Nephron progenitor cell (in vitro differentiated cells): ENCODE results near the gene VWDE.
A peak's percentile ranks its signal among the peaks of the same experiment; 100 is the strongest.
"Not testable (repeated sequence)": the region's sequence is repeated elsewhere in the genome, so short reads cannot be mapped to it uniquely, and the experiment has no call there.

Source experiments
- DNase-seq: peaks from one replicate; pipeline ENCODE4 v3.0.0; 2021
- H3K27ac Mint-ChIP-seq: 2 replicates; pipeline ENCODE4 v1.8.0; 2021; ENCODE audit warnings: mild to moderate bottlenecking, moderate library complexity, mixed read lengths
- H3K27me3 Mint-ChIP-seq: 2 replicates; pipeline ENCODE4 v1.8.0; 2021; ENCODE audit warnings: mild to moderate bottlenecking, low read depth, mixed read lengths; ENCODE audit not compliant: poor library complexity
- H3K36me3 Mint-ChIP-seq: 2 replicates; pipeline ENCODE4 v1.8.0; 2021; ENCODE audit warnings: low read depth, mixed read lengths
- H3K4me1 Mint-ChIP-seq: 2 replicates; pipeline ENCODE4 v1.8.0; 2021; ENCODE audit warnings: mixed read lengths
- H3K4me3 Mint-ChIP-seq: 2 replicates; pipeline ENCODE4 v1.8.0; 2021; ENCODE audit warnings: mild to moderate bottlenecking, moderate library complexity, mixed read lengths
- H3K9me3 Mint-ChIP-seq: 2 replicates; pipeline ENCODE4 v1.8.0; 2021; ENCODE audit warnings: mild to moderate bottlenecking, moderate library complexity, mixed read lengths
- CTCF ChIP-seq: fragments of 200-600 bp; sonication (generic); IDR thresholded peaks from 2 replicates; pipeline ENCODE4 v1.5.0; 2021; ENCODE audit warnings: antibody characterized with exemption

Gene VWDE

GRCh38 chr7:12409097-12409711, 5.5 kb upstream of the VWDE start:
- H3K4me1 Mint-ChIP-seq = peaks cover 4% of the 10 kb centered on the region
- H3K27ac Mint-ChIP-seq = peak overlapping the region; percentile 6
- peaks cover 10% of the 10 kb centered on the region for H3K9me3 Mint-ChIP-seq
- no peak for TF ChIP-seq CTCF
- no peak overlapping the region for H3K4me3 Mint-ChIP-seq
- peaks cover 7% of the 10 kb centered on the region for H3K27me3 Mint-ChIP-seq
- DNase-seq = no peak
- no peaks in the 10 kb centered on the region for H3K36me3 Mint-ChIP-seq

GRCh38 chr7:12407652-12408051, 4.0 kb upstream of the VWDE start:
- DNase-seq, H3K27ac Mint-ChIP-seq, H3K36me3 Mint-ChIP-seq, H3K4me3 Mint-ChIP-seq, H3K9me3 Mint-ChIP-seq: not testable (repeated sequence)
- H3K4me1 Mint-ChIP-seq = peaks cover 17% of the 10 kb centered on the region
- H3K27me3 Mint-ChIP-seq = peaks cover 22% of the 10 kb centered on the region

GRCh38 chr7:12402365-12402725, 1.3 kb downstream of the VWDE start:
- Mint-ChIP-seq H3K4me3 (peak overlapping the region; percentile 90), H3K36me3 (peaks cover 5% of the 10 kb centered on the region), H3K27me3 (peaks cover 47% of the 10 kb centered on the region), H3K9me3 (peaks cover 17% of the 10 kb centered on the region), H3K27ac (no peak overlapping the region), H3K4me1 (peaks cover 23% of the 10 kb centered on the region)
- no peak for DNase-seq
- no peak for TF ChIP-seq CTCF

GRCh38 chr7:12401538-12402364, 1.9 kb downstream of the VWDE start:
- Mint-ChIP-seq H3K27me3 (peaks cover 47% of the 10 kb centered on the region), H3K4me1 (peaks cover 23% of the 10 kb centered on the region)

GRCh38 chr7:12398186-12398585, 5.5 kb downstream of the VWDE start:
- Mint-ChIP-seq H3K27me3 (peaks cover 30% of the 10 kb centered on the region), H3K27ac (no peak overlapping the region), H3K4me1 (peaks cover 11% of the 10 kb centered on the region), H3K9me3 (peaks cover 21% of the 10 kb centered on the region), H3K36me3 (peaks cover 5% of the 10 kb centered on the region), H3K4me3 (no peak overlapping the region)
- TF ChIP-seq CTCF = no peak
- no peak for DNase-seq

More at GRCh38 chr7:12401538-12402364, 1.9 kb downstream of the VWDE start:
- H3K4me3 Mint-ChIP-seq = peak overlapping the region; percentile 90
- TF ChIP-seq CTCF = no peak
- H3K27ac Mint-ChIP-seq = no peak overlapping the region
- peaks cover 5% of the 10 kb centered on the region for H3K36me3 Mint-ChIP-seq
- DNase-seq = no peak
- peaks cover 21% of the 10 kb centered on the region for H3K9me3 Mint-ChIP-seq

- Mint-ChIP-seq H3K27me3 (peaks cover 25% of the 10 kb centered on the region), H3K4me1 (peaks cover 6% of the 10 kb centered on the region), H3K36me3 (peaks cover 5% of the 10 kb centered on the region), H3K9me3 (peaks cover 21% of the 10 kb centered on the region), H3K4me3 (no peak overlapping the region), H3K27ac (no peak overlapping the region)
- no peak for TF ChIP-seq CTCF
- DNase-seq = no peak
These were observed 6.0 kb downstream of the VWDE start for GRCh38 chr7:12397671-12398070.

- peaks cover 21% of the 10 kb centered on the region for H3K9me3 Mint-ChIP-seq
- H3K27ac Mint-ChIP-seq, H3K4me1 Mint-ChIP-seq, H3K4me3 Mint-ChIP-seq, DNase-seq, H3K36me3 Mint-ChIP-seq: not testable (repeated sequence)
- H3K27me3 Mint-ChIP-seq = peaks cover 15% of the 10 kb centered on the region
These were observed 7.0 kb downstream of the VWDE start for GRCh38 chr7:12396670-12397069.
